Smooth muscle cell of the brain vasculature (primary cell): ENCODE measurements around the gene BFSP1.

Experiments
- DNase-seq: peaks from one replicate; pipeline ENCODE4 v3.0.0-alpha.2; 2012; ENCODE audit warnings: low read depth, low spot score

Gene BFSP1

DNA sequence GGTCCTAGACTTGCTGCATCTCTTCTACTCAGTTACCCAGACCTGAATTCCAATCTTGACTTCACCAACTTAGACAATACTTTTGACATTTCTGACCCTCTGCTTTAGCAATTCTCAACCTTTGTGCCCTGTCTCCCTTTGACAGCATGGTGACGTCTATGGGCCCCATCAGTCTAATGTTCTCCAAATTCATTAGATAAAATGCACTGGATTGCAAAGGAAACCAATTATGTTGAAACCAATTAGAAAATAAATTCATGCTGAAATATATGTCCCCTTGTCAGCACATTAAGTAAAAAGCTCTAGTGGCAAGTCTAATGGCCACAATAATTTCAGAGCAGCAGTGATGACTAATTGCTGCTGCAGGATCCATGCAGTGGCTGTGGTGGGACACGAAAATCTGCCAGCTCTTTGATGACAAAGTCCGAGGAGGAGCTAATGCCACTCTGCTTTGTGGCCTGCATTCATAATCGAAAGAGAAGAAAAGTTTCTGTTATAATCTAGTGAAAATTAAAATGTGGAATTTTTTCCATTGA, 64.0 kb downstream of the BFSP1 start:
- DNase-seq: no peak

DNA sequence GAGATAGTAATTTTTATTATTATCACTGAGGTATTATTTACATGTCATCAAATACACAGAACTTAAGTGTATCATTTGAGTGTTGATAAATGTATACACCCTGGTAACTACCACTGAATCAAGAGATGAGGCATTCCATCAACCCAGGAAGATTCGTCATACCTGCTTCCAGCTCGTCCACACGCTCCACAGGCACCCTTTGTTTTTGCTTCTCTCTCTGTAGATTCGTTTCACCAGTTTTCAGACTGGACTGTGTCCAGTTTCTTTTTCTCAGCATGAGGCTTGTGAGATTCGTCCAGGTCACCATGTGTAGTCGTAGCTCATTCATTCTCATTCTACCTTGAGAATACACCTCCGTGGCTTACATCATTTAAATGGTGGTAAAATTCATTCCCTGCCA, 64.5 kb downstream of the BFSP1 start:
- no peak for DNase-seq

DNA sequence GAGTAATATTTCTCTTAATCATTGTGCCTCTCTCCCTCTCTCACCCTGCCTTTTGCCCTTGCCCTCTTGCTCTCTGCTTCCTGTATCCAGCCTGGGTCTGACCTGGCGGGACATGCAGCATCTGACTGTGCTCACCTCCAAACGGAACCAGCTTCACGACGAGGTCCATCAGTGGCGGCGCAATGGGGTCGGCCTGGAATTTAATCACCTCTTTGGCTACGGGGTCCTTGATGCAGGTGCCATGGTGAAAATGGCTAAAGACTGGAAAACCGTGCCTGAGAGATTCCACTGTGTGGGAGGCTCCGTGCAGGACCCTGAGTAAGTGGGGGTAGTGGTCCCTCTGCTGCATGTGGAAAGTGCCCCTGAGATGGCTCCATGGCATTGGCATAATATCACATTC, 65.9 kb downstream of the BFSP1 start:
- DNase-seq: no peak

DNA sequence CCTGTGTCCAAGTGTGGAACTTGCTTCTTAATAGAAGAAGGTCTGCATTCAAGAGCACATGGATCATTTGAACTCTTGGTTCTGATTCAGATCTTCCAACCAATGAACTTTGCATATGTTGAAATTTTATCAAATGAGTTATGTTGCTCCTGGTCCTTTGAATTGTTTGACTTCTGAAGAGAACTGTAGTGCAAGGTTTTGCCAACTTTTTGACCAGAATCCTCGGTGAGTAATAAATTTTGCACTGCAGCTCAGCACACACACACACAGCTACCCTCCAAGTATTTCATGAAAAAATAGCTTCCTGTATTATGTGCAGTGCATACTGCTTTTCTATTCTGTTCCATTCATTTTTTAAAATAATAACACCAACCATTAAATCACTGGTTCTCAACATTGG, 67.5 kb downstream of the BFSP1 start:
- DNase-seq: no peak

DNA sequence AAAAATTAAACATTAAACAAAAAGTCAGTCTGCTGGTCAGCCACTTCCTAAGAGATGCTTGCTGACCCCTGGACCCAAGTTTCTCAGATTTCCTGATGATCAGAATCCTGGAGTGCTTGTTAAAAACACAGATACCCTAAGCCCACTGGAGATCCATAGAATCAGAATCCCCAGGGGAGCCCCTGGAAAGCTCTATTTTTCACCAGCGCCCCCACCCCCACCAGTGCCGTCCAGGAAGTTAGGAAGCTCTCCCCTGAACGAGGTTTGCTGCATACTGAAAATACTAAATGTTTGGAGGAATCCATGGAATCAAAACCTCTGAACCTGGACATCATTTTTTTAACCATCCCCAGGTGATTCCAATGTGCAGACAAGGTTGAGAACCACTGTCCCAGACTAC, 69.2 kb downstream of the BFSP1 start:
- no peak for DNase-seq

DNA sequence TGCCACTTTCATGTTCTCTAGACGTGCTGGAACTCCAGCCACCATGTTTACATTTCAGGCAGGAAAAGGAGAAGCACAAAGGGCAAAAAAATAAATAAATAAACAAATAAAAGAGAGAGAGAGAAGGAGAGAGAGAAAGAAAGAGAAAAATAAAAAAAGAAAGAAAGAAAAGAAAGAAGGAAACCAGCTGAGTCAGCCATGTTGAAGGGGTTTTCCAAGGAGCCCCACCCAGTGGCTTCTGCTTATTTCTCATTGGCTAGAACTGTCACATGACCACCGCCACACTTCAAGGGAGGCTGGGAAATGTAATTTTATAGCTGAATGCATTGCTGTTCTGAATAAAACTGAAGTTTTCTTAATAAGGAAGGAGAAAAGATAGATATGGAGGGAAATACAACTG, 71.1 kb downstream of the BFSP1 start:
- no peak for DNase-seq

DNA sequence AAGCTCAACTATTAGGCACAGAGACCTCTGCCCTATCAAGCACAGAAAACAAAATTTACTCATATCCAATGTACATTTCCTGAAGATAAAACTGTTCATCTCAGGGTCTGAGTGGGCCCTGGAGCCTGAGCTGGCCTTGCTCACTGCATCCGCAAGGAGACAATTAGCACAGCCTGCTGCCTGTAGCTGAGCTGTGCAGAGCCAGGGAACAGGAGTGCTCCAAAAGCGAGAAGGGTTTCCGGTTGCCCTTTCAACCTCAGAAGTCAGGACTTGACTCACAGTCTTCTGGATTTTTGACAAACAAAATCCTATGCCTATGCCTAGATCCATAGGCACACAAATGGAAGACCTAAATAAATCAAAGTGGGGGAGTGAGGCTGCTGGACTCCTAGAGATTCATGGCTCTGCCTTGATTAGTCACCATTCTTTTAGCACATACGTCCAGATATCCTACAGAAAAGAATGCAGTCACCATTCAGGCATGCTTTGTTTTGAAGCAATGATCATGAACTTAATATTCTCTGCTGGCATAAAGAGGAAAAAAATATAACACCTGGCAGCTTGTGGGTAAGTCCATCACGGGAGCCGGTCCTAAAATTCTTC, 73.5 kb downstream of the BFSP1 start:
- DNase-seq: no peak

DNA sequence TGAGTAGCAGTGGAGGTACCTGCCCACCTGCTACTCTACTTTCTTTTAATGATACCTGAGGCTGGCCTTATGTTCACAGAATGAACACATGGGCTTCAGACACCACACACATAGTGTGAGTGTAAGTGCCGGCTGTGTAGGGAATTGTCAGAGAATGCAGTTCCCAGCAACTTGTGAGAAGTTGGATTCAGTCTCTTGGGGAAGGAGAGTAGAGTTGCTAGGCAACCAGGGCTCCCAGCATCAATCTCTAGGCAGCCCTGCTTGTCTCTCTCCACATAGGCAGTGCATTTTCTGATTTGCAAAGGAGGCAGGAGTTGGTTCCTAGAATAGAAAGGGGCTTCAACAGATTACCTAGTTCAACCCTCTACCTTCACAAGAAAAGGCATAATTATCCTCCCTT, 74.1 kb downstream of the BFSP1 start:
- DNase-seq: no peak

DNA sequence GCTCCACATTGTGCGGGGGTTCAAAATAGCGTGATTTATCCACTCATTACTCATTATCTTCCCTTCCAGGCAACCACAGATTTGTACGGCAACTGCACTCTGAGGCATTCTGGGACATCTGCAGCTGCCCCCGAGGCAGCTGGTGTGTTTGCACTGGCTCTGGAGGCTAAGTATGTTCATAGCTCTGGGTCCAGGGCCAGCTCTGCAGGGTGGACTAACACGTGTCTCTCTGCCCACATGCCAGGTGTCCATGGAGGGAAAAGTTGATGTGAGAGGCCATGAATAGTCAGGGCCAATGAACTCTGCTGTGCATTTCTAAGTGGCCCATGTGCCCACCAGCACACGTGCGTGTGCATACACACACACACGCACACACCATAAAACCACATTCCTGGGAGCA, 74.9 kb downstream of the BFSP1 start:
- no peak for DNase-seq

DNA sequence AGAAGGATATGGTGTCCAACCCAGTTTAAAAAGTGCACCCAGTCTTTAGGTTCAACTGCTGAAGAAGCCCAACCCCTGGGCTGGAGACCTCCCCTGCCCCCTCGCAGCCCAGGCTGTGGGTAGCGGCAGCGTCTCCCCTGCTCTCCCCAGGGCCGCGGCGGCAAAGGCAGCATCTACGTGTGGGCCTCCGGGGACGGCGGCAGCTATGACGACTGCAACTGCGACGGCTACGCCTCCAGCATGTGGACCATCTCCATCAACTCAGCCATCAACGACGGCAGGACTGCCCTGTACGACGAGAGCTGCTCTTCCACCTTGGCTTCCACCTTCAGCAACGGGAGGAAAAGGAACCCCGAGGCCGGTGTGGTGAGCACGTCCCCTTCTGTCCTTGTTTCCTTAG, 77.6 kb downstream of the BFSP1 start:
- DNase-seq: no peak

DNA sequence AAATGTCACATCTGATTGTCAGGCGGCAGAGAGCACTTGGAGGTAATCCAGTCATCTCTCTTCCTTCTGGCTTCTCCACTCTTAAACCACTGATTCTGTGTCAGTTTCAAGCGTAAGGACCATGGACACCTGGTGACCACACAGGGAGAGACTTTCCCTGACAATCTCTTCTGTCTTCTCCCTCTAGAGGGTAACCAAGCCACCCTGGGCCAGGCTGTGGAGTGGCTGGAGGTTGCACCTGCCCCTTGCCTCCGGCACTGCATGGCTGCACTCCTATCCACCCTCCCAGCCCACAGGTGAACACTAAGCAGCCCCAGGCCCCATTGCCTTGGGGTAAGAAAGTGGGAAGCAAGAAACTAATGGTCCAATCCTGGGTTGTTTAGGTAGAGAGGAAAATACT, 78.7 kb downstream of the BFSP1 start:
- no peak for DNase-seq

DNA sequence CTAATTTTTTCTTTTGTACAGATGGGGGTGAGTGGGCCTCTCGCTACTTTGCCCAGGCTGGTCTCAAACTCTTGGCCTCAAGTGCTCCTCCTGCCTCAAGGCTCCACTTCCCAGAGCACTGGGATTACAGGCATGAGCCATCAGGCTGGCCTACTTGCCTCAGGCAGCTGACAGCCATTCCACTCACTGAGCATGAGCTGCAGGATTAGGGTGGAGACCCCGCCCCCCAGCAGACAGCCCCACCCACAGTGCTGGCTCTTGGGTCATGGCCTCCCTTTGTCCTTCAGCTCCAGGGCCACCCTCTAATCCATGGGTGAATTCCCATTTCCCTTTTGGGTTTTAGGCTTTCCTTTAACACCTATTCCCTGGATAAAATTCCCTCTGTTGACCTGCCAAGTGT, 82.1 kb downstream of the BFSP1 start:
- DNase-seq: no peak

DNA sequence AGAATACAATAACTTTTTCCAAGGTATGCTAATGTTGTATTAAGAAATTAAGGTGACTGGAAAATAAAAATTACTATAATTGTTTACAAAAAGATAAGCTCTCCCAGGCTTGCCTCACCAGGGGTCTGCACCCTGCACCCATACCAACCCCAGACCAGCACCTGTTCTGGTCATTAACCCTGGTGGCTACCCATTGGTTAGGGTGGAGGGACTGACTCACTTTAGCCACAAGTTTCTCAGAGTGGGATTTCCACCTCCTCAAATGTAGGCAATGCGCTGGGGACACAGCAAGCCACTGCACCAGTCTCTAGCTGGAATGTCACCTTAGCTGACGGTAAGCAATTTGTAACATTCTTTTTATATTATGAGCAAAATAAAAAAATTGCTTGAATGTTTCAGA, 83.1 kb downstream of the BFSP1 start:
- DNase-seq: no peak

DNA sequence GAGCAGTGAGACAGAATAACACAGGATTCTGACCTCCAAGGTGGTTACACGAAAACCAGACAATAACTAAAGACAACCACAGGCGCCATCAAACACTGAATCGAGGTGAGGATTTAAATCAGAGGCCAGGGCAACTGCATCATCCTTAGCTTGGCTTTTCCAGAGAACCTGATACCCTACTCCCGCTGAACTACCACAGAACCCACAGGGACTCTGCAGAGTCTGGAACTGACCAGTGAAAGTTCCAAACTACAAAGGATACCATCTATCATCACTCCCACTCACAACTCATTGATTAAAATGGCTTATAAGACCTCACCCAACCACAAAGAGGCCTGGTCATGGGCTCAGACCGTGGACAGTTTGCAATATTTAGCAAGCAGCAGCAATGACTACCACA, 85.0 kb downstream of the BFSP1 start:
- no peak for DNase-seq

DNA sequence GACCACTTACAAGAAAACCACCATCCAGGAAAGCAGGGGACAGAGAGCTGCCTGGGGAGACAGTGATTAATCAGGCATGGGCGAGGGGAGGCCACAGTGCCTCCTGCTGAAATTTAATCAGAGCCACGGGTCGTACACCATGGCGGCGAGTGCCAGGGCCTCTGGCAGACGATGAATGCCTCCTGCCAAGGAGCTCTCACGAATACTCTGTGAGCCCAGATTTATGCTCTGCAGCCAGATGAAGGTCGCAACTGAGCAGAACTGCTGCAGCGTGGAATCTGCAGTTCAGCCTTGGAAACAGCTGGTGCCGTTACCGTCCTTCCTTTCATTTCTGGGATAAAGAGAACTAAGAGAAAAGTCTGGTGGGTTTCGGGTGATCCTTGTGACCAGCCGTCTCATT, 85.6 kb downstream of the BFSP1 start:
- DNase-seq: no peak

DNA sequence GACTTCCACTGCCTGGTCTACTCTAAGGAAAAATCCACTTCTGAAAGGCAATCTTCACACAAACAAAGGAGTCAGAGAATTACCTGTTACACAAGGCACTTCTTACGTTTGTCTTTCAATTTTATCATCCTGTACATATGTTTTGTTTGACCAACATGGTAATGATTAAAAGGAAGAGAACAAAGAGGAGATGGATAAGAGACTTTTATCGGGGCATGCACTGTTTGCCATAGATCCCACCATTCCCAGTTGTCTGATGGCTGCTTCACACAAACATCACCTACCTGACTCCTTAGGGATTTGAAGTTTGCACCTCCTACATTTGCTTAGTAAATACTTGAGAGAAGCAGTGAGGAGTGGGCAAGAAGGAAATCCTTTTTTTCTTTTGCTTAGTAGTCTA, 87.1 kb downstream of the BFSP1 start:
- no peak for DNase-seq
